GM19452 (cell line): ENCODE data around the gene PSMD8.

Experiments
- ATAC-seq: cut with Tn5 transposase; IDR thresholded peaks from one replicate; pipeline ENCODE4 v1.9.1; 2021; ENCODE audit not compliant: unreplicated experiment

The PSMD8 gene

GRCh38 chr19:38386971-38387549, 12.7 kb downstream of the PSMD8 start:
- ATAC-seq, result no peak

GRCh38 chr19:38387550-38388348, 13.4 kb downstream of the PSMD8 start, which contains the start of gene GGN:
Gene GGN (minus strand): TSS chr19:38388034. CDS start chr19:38387261, 773 bp downstream.
- no peak for ATAC-seq

DNA sequence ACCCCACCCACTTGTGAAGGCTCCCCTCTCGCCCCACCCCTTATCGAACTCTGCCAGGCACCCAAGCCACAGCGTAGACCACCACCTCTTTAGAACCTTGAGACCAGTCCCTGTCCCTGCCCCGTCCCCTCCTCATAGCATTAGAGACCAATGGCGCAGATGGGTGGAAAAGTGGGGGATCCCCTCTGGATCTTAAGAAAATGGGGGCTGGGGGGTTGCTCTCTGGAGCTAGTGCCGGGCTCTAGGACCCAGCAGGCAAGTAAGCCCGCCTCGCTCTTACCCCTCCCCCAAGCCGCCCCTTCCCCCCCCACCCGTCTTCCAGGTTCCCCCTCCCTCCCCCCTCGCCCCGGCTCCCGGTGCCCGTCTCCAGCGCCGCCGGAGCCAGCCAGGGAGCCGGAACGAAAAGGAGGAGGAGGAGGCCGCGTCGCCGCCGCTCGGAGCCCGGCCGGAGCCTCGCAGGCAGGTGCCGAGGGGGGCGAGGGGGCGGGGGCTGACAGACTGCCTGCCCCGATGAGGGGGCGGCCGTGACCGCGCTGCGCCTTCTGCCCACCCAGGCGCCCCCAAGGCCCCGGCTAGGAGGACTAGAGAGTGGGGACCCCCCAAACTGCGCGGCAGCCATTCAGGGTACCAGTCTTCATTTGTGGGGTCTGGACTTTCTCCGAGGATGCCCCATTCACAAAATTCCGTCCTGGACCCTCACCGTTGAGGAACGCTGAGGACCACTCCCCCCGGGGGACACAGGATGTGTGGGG, 14.2 kb downstream of the PSMD8 start, which contains the start of gene SPRED3:
Gene SPRED3 (plus strand): TSS at position 349 of the 752 bp plus-strand sequence. CDS start 1,606 bp downstream, outside the sequence.
- ATAC-seq, result no peak

GRCh38 chr19:38389101-38389925, 14.9 kb downstream of the PSMD8 start:
- ATAC-seq, result no peak

- ATAC-seq, result no peak
These were observed 15.9 kb downstream of the PSMD8 start for GRCh38 chr19:38389957-38390924.

DNA sequence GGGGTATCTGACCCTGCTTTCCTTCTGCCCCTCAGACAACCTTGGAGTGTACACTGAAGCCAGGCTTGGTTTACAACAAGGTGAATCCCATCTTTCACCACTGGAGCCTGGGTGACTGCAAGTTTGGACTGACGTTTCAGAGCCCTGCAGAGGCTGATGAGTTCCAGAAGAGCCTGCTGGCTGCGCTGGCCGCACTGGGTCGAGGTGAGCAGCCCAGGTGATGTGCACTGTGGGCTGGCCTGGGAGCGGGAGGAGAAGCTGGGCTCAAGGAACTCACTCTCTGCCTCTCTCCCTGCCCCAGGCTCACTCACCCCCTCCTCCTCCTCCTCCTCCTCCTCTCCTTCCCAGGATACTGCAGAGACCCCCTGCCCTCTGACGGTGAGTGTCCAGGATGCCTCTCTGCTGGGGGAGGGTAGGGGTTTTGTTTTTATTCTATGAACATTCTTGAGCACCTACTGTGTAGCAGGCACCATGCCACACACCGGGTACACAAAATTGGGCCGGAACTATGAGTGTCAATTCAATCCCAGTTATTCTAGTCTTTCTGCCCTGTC, 17.6 kb downstream of the PSMD8 start:
- no peak for ATAC-seq

GRCh38 chr19:38392707-38393308, 18.4 kb downstream of the PSMD8 start:
- ATAC-seq, result no peak

- no peak for ATAC-seq
These were observed 20.1 kb downstream of the PSMD8 start for GRCh38 chr19:38394488-38394887.

DNA sequence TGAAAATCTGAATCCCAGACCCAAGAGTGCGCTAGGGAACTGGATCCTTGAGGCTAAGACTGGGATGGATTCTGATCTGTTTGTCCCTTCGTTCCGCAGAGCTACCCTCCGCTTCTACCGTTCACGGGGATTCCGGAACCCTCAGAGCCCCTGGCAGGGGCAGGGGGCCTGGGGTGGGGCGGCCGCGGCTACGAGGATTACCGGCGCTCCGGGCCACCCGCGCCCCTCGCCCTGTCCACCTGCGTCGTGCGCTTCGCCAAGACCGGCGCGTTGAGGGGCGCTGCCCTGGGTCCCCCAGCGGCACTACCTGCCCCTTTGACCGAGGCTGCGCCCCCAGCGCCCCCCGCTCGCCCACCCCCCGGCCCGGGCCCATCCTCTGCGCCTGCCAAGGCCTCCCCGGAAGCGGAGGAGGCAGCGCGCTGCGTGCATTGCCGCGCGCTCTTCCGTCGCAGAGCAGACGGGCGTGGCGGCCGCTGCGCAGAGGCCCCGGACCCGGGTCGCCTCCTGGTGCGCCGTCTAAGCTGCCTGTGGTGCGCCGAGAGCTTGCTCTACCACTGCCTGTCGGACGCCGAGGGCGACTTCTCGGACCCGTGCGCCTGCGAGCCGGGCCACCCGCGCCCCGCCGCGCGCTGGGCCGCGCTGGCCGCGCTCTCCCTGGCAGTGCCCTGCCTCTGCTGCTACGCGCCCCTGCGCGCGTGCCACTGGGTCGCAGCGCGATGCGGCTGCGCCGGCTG, 21.2 kb downstream of the PSMD8 start:
- no peak for ATAC-seq

DNA sequence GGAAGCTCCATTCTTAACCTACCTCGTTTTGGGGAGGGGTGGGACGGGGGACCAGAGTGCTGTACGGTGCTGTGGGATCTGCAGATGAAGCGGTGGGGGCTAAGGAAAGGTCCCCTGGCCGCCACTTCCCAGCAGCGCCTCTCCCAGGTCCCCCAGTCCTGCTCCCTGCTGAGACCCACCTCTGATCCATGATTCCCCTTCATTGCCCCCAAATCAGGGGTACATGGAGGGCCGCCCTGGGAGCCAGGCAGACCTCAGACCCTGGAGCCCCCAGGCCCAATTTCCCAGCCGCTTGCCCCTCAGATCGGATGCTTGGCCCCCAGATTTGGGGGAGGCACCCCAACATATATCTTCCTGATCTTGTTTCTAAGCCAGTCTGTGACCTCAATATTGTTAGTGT, 24.7 kb downstream of the PSMD8 start:
- ATAC-seq, result no peak

GRCh38 chr19:38399537-38399936, 25.2 kb downstream of the PSMD8 start:
- no peak for ATAC-seq

DNA sequence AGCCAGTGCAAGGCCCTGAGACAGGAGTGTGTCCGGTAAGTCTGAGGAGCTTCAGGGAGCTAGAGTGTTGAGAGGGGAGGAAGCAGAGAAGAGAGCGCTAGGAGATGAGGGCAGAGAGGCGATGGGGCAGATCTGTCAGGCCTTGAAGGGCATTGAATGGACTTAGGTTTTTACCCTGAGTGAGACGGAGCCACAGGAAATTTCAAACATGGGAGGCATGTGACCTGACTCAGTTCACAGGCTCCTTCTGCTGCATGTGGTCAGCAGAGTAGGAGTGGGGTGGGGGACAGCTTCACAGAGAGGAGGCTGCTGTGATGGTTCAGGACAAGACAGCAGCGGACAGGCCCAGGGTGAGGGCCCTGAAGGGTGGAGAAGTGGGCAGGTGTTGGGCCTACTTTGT, 26.0 kb downstream of the PSMD8 start:
- no peak for ATAC-seq

DNA sequence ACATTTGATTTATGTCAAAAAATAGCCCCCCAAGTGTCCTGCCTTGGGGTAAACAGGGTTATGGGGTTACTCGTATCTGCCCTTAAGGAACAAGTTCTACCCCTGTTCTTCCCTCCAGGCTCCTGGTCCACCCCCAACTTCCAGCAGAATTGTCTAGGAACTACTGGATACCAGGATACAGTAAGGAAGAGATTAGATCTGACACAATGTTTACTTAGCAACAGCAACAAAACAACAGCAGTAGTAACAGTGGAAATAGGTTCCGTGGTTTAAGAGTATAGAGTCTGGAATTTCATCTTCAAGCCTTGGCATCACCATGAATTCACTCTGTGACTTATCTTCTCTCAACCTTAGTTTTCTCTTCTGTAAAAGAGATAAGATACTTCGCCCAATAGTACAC, 26.8 kb downstream of the PSMD8 start:
- ATAC-seq, result no peak

DNA sequence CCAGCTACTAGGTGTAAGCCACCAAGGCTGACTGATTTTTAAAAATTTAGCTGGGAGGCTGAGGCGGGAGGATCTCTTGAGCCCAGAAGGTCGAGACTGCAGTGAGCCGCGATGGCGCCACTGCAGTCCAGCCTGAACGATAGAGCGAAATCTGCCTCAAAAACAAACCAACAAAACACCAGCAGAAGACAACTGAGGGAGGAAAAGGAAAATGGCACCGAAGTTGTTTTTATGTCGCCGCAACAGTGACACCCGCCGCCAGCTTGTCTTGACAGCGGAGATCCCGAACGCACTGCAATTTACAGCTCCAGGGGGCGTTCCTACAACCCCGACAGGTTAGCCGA, 28.2 kb downstream of the PSMD8 start:
- ATAC-seq, result no peak

GRCh38 chr19:38402967-38403674, 28.8 kb downstream of the PSMD8 start, which contains the start of gene FAM98C:
Gene FAM98C (plus strand): TSS chr19:38403093. CDS start chr19:38403154, 61 bp downstream.
- peak; percentile 94 for ATAC-seq

DNA sequence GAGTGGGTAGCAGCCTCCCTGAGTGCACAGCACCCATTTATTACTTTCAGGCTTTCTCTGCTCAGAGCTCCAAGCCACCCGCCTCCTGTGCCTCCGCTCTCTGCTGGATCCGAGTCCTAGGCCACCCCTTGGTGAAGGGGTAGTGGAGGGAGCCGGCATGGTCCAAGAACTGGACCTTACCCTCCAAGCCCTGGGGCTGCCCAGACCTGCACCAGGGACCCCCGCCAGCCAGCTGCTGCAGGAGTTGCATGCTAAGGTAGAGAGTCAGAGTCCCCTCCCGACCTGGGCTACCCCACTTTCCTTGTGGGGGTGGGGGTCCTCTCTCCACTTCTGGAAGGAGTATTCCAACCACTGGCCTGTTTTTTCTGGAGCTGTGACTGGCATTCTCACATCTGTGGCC, 30.5 kb downstream of the PSMD8 start:
- ATAC-seq, result no peak

DNA sequence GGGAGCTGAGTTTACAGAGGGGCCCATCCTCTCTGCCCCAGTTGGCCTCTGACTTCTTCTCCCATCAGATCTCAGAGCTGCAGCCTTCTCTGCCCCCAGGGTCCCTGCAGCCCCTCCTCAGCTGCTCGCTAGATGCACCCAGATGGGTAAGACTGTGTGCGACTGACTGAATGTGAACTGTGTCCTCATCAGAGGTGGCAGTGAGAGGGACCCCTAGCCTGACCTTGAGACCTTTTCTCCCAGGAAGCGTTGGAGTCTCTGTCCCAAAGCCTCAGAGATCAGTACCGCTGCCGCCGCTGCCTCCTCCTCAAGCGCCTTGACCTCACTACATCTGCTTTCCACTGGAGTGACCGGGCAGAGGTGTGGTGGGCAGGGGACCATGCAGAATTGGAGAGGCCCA, 30.9 kb downstream of the PSMD8 start:
- ATAC-seq, result no peak
